ENCODE results near the gene EYS. TPM values are rescaled to one million over a fixed set of nuclear protein-coding genes. Genes with fewer than 3 reads are reported as not detected.

Gene EYS
- total RNA-seq, 4 donors from 2014 or later = 0.12 to 1.4 (median 0.22) TPM

- DNase-seq (ENCODE audit: low spot score) (no peak), ATAC-seq (ENCODE audit: low FRiP score) (no peak)
- TF ChIP-seq CTCF (IDR thresholded peaks at IDR 0.05) = no peak
Observed at GRCh38 chr6:64072686-64073085, 1634.3 kb downstream of the EYS start.

- no peak for TF ChIP-seq CTCF (IDR thresholded peaks at IDR 0.05)
- no peak for DNase-seq (ENCODE audit: low spot score)
- no peak for ATAC-seq (ENCODE audit: low FRiP score)
Observed at GRCh38 chr6:64064919-64065318, 1642.1 kb downstream of the EYS start.

GRCh38 chr6:64062960-64063683, 1643.9 kb downstream of the EYS start:
- DNase-seq (ENCODE audit: low spot score) = no peak
- no peak for ATAC-seq (ENCODE audit: low FRiP score)
- TF ChIP-seq CTCF (IDR thresholded peaks at IDR 0.05) = no peak

- DNase-seq (ENCODE audit: low spot score) (no peak), ATAC-seq (ENCODE audit: low FRiP score) (no peak)
- TF ChIP-seq CTCF (IDR thresholded peaks at IDR 0.05) = no peak
Observed at GRCh38 chr6:64054861-64055260, 1652.2 kb downstream of the EYS start.

GRCh38 chr6:64050590-64050989, 1656.4 kb downstream of the EYS start:
- ATAC-seq (ENCODE audit: low FRiP score) (no peak), DNase-seq (ENCODE audit: low spot score) (no peak)
- TF ChIP-seq CTCF (IDR thresholded peaks at IDR 0.05) = no peak

GRCh38 chr6:64049736-64050135, 1657.3 kb downstream of the EYS start:
- DNase-seq (ENCODE audit: low spot score) (no peak), ATAC-seq (ENCODE audit: low FRiP score) (no peak)
- no peak for TF ChIP-seq CTCF (IDR thresholded peaks at IDR 0.05)

- ATAC-seq (ENCODE audit: low FRiP score) (no peak), DNase-seq (ENCODE audit: low spot score) (no peak)
- TF ChIP-seq CTCF (IDR thresholded peaks at IDR 0.05) = no peak
Observed at GRCh38 chr6:64046746-64047208, 1660.2 kb downstream of the EYS start.

Measured in omental fat pad (tissue), 4 donors.